Loucy (cell line): ENCODE results near the gene YAF2.

ENCODE experiments used
- H2AFZ ChIP-seq: fragments of 200-600 bp; sonication (generic); 2 replicates; pipeline ENCODE4 v1.6.0; 2016; ENCODE audit warnings: antibody characterized with exemption, mild to moderate bottlenecking, low read length, moderate library complexity
- H3F3A ChIP-seq: fragments of 200-600 bp; 2 replicates; pipeline ENCODE4 v1.6.0; 2016; ENCODE audit warnings: antibody characterized with exemption, low read depth, mild to moderate bottlenecking
- H3K27me3 ChIP-seq: fragments of 200-600 bp; sonication (generic); 2 replicates; pipeline ENCODE4 v1.6.1; 2014; ENCODE audit warnings: low read length, mild to moderate bottlenecking; ENCODE audit not compliant: insufficient read depth, poor library complexity, severe bottlenecking
- H3K36me3 ChIP-seq: fragments of 200-600 bp; sonication (generic); 2 replicates; pipeline ENCODE4 v1.6.1; 2016; ENCODE audit warnings: low read length; ENCODE audit not compliant: insufficient read depth
- H3K4me1 ChIP-seq: fragments of 200-600 bp; sonication (generic); 2 replicates; pipeline ENCODE4 v1.5.1; 2014; ENCODE audit warnings: low read length, mild to moderate bottlenecking; ENCODE audit not compliant: insufficient read depth, poor library complexity, severe bottlenecking
- H3K4me2 ChIP-seq: fragments of 200-600 bp; sonication (generic); 2 replicates; pipeline ENCODE4 v1.6.0; 2014; ENCODE audit warnings: antibody characterized with exemption, low read length, low read depth, mild to moderate bottlenecking; ENCODE audit not compliant: poor library complexity, severe bottlenecking
- H3K4me3 ChIP-seq: fragments of 200-600 bp; sonication (generic); 2 replicates; pipeline ENCODE4 v1.5.1; 2014; ENCODE audit warnings: low read length, mild to moderate bottlenecking, mixed read lengths; ENCODE audit not compliant: poor library complexity, severe bottlenecking
- H3K79me2 ChIP-seq: fragments of 200-600 bp; sonication (generic); 2 replicates; pipeline ENCODE4 v1.6.1; 2014; ENCODE audit warnings: low read length; ENCODE audit not compliant: insufficient read depth
- H3K9ac ChIP-seq: fragments of 200-600 bp; sonication (generic); 2 replicates; pipeline ENCODE4 v1.6.0; 2014; ENCODE audit warnings: mild to moderate bottlenecking, low read depth, low read length, moderate library complexity; ENCODE audit not compliant: poor library complexity, severe bottlenecking
- H3K9me2 ChIP-seq: fragments of 200-600 bp; sonication (generic); replicated peaks from 2 replicates; pipeline ENCODE4 v1.6.1; 2016; ENCODE audit warnings: low read depth, low read length, mixed read lengths
- H3K9me3 ChIP-seq: fragments of 200-600 bp; sonication (generic); 2 replicates; pipeline ENCODE4 v1.6.1; 2014; ENCODE audit warnings: mild to moderate bottlenecking, antibody characterized with exemption, low read length, low read depth; ENCODE audit not compliant: insufficient read depth
- H4K20me1 ChIP-seq: fragments of 200-600 bp; sonication (generic); 2 replicates; pipeline ENCODE4 v1.6.0; 2014; ENCODE audit warnings: antibody characterized with exemption, low read length, mild to moderate bottlenecking; ENCODE audit not compliant: insufficient read depth, poor library complexity, severe bottlenecking
- CTCF ChIP-seq: fragments of 200-600 bp; sonication (generic); conservative IDR thresholded peaks from 2 replicates; pipeline ENCODE4 v1.5.1; 2014; ENCODE audit warnings: mild to moderate bottlenecking, antibody characterized with exemption, low read length
- EZH2phosphoT487 ChIP-seq: fragments of 200-600 bp; IDR thresholded peaks from 2 replicates; pipeline ENCODE4 v1.6.1; 2018; ENCODE audit warnings: antibody characterized with exemption, mild to moderate bottlenecking, moderate library complexity, borderline replicate concordance

Gene YAF2

GRCh38 chr12:42173961-42174521 lies 64.0 kb downstream of the YAF2 start:
- H3K4me3 ChIP-seq: no peak overlapping the region
- H3K4me1 ChIP-seq: peaks cover 7% of the 10 kb centered on the region
- H3K9me2 ChIP-seq: no peaks in the 10 kb centered on the region
- no peaks in the 10 kb centered on the region for H3K9me3 ChIP-seq
- H3K27me3 ChIP-seq: no peaks in the 10 kb centered on the region
- no peak overlapping the region for H3K4me2 ChIP-seq
- H3K79me2 ChIP-seq: peaks cover 15% of the 10 kb centered on the region; the same call in 1 of the 2 replicates
- H3K9ac ChIP-seq: no peak overlapping the region
- TF ChIP-seq CTCF (no peak), EZH2phosphoT487 (no peak)
- H2AFZ ChIP-seq: no peak overlapping the region
- H3K36me3 ChIP-seq: peaks cover 35% of the 10 kb centered on the region; the same call in 1 of the 2 replicates
- no peaks in the 10 kb centered on the region for H3F3A ChIP-seq
- no peaks in the 10 kb centered on the region for H4K20me1 ChIP-seq

GRCh38 chr12:42172441-42173210 lies 65.4 kb downstream of the YAF2 start:
- Histone ChIP-seq H3K27me3 (no peaks in the 10 kb centered on the region), H2AFZ (no peak overlapping the region), H3K79me2 (peaks cover 14% of the 10 kb centered on the region; the same call in 1 of the 2 replicates), H3K9ac (no peak overlapping the region), H4K20me1 (no peaks in the 10 kb centered on the region), H3K4me3 (no peak overlapping the region), H3K9me3 (no peaks in the 10 kb centered on the region), H3F3A (no peaks in the 10 kb centered on the region), H3K36me3 (peaks cover 31% of the 10 kb centered on the region; the same call in 1 of the 2 replicates), H3K4me2 (no peak overlapping the region), H3K9me2 (no peaks in the 10 kb centered on the region), H3K4me1 (peaks cover 7% of the 10 kb centered on the region)
- TF ChIP-seq EZH2phosphoT487 (no peak), CTCF (no peak)

- H3K4me3 ChIP-seq: no peak overlapping the region
- H3K9me2 ChIP-seq: no peaks in the 10 kb centered on the region
- peaks cover 15% of the 10 kb centered on the region; the same call in 1 of the 2 replicates for H3K79me2 ChIP-seq
- H3K4me1 ChIP-seq: peaks cover 10% of the 10 kb centered on the region
- no peaks in the 10 kb centered on the region for H3K27me3 ChIP-seq
- H3K36me3 ChIP-seq: peaks cover 17% of the 10 kb centered on the region; the same call in 1 of the 2 replicates
- no peak overlapping the region for H2AFZ ChIP-seq
- no peak overlapping the region for H3K9ac ChIP-seq
- H3K4me2 ChIP-seq: no peak overlapping the region
- H3K9me3 ChIP-seq: no peaks in the 10 kb centered on the region
- TF ChIP-seq EZH2phosphoT487 (no peak), CTCF (no peak)
- H3F3A ChIP-seq: no peaks in the 10 kb centered on the region
- no peaks in the 10 kb centered on the region for H4K20me1 ChIP-seq
Observed at GRCh38 chr12:42167711-42168110, 70.3 kb downstream of the YAF2 start.
